ENCODE measurements around the gene RHEX. TPM values are rescaled to one million over a fixed set of nuclear protein-coding genes. Genes with fewer than 3 reads are reported as not detected.

RHEX gene
- total RNA-seq, 1 experiment from 2014 or later: 88.9 TPM

GRCh38 chr1:206047271-206047670 lies 5.7 kb upstream of the RHEX start:
- H3K4me3 Mint-ChIP-seq (ENCODE audit: low read depth, unreplicated experiment): peak overlapping the region; percentile 63
- peaks cover 30% of the 10 kb centered on the region for H3K36me3 Mint-ChIP-seq (ENCODE audit: insufficient read depth, unreplicated experiment)
- H3K27ac Mint-ChIP-seq (ENCODE audit: unreplicated experiment): peak overlapping the region; percentile 84
- CTCF ChIA-PET: interaction anchor here (1.7 kb wide), 1 partner anchor 25 kb away, joined by 9 read pairs; the partner anchor contains the start of gene CTSE
- intact Hi-C loops (cut with micrococcal nuclease; ENCODE audit: unreplicated experiment): no loop called here
- H3K27me3 Mint-ChIP-seq (ENCODE audit: unreplicated experiment): no peaks in the 10 kb centered on the region
- BruUV-seq (replicated peaks): no TSS peak
- H3K4me1 Mint-ChIP-seq (ENCODE audit: low read depth, unreplicated experiment): peaks cover 46% of the 10 kb centered on the region
- no peak for TF ChIP-seq CTCF (IDR thresholded peaks at IDR 0.05; ENCODE audit: unreplicated experiment)
- DNase-seq: no peak
- H3K9me3 Mint-ChIP-seq (ENCODE audit: low read depth, unreplicated experiment): no peaks in the 10 kb centered on the region

- H3K4me1 Mint-ChIP-seq (ENCODE audit: low read depth, unreplicated experiment): peaks cover 55% of the 10 kb centered on the region
- DNase-seq: peak; percentile 94
- H3K27me3 Mint-ChIP-seq (ENCODE audit: unreplicated experiment): no peaks in the 10 kb centered on the region
- H3K27ac Mint-ChIP-seq (ENCODE audit: unreplicated experiment): peak overlapping the region; percentile 84
- TF ChIP-seq CTCF (IDR thresholded peaks at IDR 0.05; ENCODE audit: unreplicated experiment): no peak
- no peaks in the 10 kb centered on the region for H3K9me3 Mint-ChIP-seq (ENCODE audit: low read depth, unreplicated experiment)
- intact Hi-C loops (cut with micrococcal nuclease; ENCODE audit: unreplicated experiment): loop anchor here (1.0 kb wide), 1 partner anchor 8 kb away; no protein-coding TSS in a partner anchor
- no TSS peak for BruUV-seq (replicated peaks)
- H3K36me3 Mint-ChIP-seq (ENCODE audit: insufficient read depth, unreplicated experiment): peaks cover 43% of the 10 kb centered on the region
- CTCF ChIA-PET: interaction anchor here (0.6 to 1.7 kb wide), 9 partner anchors 9 to 666 kb away, joined by 3 to 9 read pairs (median 4); partner anchors contain the start of gene CTSE
- peak overlapping the region; percentile 63 for H3K4me3 Mint-ChIP-seq (ENCODE audit: low read depth, unreplicated experiment)
Observed at GRCh38 chr1:206048582-206048981, 4.4 kb upstream of the RHEX start.

- DNase-seq: no peak
- H3K27ac Mint-ChIP-seq (ENCODE audit: unreplicated experiment): no peak overlapping the region
- no peaks in the 10 kb centered on the region for H3K27me3 Mint-ChIP-seq (ENCODE audit: unreplicated experiment)
- no peak overlapping the region for H3K4me3 Mint-ChIP-seq (ENCODE audit: low read depth, unreplicated experiment)
- peaks cover 63% of the 10 kb centered on the region for H3K4me1 Mint-ChIP-seq (ENCODE audit: low read depth, unreplicated experiment)
- BruUV-seq (replicated peaks): no TSS peak
- no peak for TF ChIP-seq CTCF (IDR thresholded peaks at IDR 0.05; ENCODE audit: unreplicated experiment)
- no peaks in the 10 kb centered on the region for H3K9me3 Mint-ChIP-seq (ENCODE audit: low read depth, unreplicated experiment)
- H3K36me3 Mint-ChIP-seq (ENCODE audit: insufficient read depth, unreplicated experiment): peaks cover 50% of the 10 kb centered on the region
- CTCF ChIA-PET: no interaction called here
- intact Hi-C loops (cut with micrococcal nuclease; ENCODE audit: unreplicated experiment): no loop called here
Observed at GRCh38 chr1:206049293-206049692, 3.7 kb upstream of the RHEX start.

GRCh38 chr1:206049919-206050600 lies 2.9 kb upstream of the RHEX start:
- Mint-ChIP-seq H3K4me3 (ENCODE audit: low read depth, unreplicated experiment) (no peak overlapping the region), H3K4me1 (ENCODE audit: low read depth, unreplicated experiment) (peaks cover 65% of the 10 kb centered on the region), H3K27ac (ENCODE audit: unreplicated experiment) (peak overlapping the region; percentile 99), H3K27me3 (ENCODE audit: unreplicated experiment) (no peaks in the 10 kb centered on the region), H3K9me3 (ENCODE audit: low read depth, unreplicated experiment) (no peaks in the 10 kb centered on the region), H3K36me3 (ENCODE audit: insufficient read depth, unreplicated experiment) (peaks cover 56% of the 10 kb centered on the region)
- BruUV-seq (replicated peaks): no TSS peak
- CTCF ChIA-PET: interaction anchor here (0.8 to 2.3 kb wide), 3 partner anchors 20 to 66 kb away, joined by 3 to 6 read pairs (median 5); no protein-coding TSS in a partner anchor
- DNase-seq: no peak
- TF ChIP-seq CTCF (IDR thresholded peaks at IDR 0.05; ENCODE audit: unreplicated experiment): no peak
- intact Hi-C loops (cut with micrococcal nuclease; ENCODE audit: unreplicated experiment): loop anchor here (1.0 kb wide), 1 partner anchor 20 kb away; no protein-coding TSS in a partner anchor

Data from Calu3 (cell line).